Fibroblast of lung (primary cell): Measurements from ENCODE around the gene ADD3.

ENCODE experiments used
- CTCF ChIP-seq, 2 donors: IDR thresholded peaks in 1 of 2; conservative IDR thresholded peaks in 1 of 2; 1 replicate in 1 of 2; 2 replicates in 1 of 2; pipeline ENCODE4 v1.5.1; 2011 to 2012; ENCODE audit warnings: low read length in 2 of 2, control low read depth in 1 of 2, inconsistent platforms in 1 of 2, low read depth in 1 of 2, mild to moderate bottlenecking in 1 of 2
- EZH2 ChIP-seq: IDR thresholded peaks from 2 replicates; pipeline ENCODE4 v1.5.1; 2012; ENCODE audit warnings: low read length, control low read depth, mild to moderate bottlenecking; ENCODE audit errors: missing control alignments

DNA sequence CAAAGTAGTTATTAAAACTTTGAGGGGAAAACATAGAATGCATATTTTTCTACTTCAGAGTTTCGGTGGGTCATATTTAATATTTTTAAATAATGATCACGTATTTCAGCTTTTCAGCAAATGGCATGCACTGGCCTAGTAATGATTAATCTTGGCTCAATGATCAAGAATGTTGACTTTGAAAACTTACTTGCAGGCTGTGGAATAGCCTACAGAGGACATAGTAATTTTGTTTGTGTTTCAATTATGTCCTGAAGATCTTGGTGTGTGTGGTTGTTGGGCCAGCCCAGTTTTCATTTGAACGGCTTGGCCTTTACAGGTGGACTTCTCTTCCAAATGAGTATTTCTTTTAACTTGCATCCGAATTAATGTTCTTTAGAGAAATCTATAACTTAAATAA, 35.1 kb downstream of the ADD3 start:
- TF ChIP-seq CTCF (conservative IDR thresholded peaks at IDR 0.05 in 1 of 2, IDR thresholded peaks at IDR 0.05 in 1 of 2; ENCODE audit: low read depth in 1 of 2, low read length in 2 of 2): no peak
- TF ChIP-seq EZH2: no peak
